Naive thymus-derived CD8-positive, alpha-beta T cell (primary cell): ENCODE results near the gene CAMK1G. TPM values are rescaled to one million over a fixed set of nuclear protein-coding genes. Genes with fewer than 3 reads are reported as not detected.
A peak's percentile ranks its signal among the peaks of the same experiment; 100 is the strongest.

Source experiments
- ATAC-seq, 2 donors: fragments of 150-1000 bp; cut with Tn5 transposase in 1 of 2; sonication (Bioruptor Pico), chemical (Tn5 transposase) in 1 of 2; 1 replicate in 1 of 2; 2 replicates in 1 of 2; pipeline ENCODE4 v1.10.0; 2021; ENCODE audit warnings: mild to moderate bottlenecking in 2 of 2, moderate library complexity in 2 of 2
- POLR2A ChIA-PET: fragments of 350-600 bp; sonication (Branson Sonifier 250); formaldehyde crosslinking; loops from one replicate; lab custom pipeline; 2021; ENCODE audit warnings: antibody characterized with exemption; lab: Charles Lee
- DNase-seq, 10 donors: peaks; one replicate each; pipeline versions ENCODE4 v3.0.0 to v3.0.0-alpha.2; 2020 to 2022
- H3K27ac Mint-ChIP-seq, 10 donors: one replicate each; pipeline ENCODE4 v1.8.0; 2020 to 2022; ENCODE audit warnings: mild to moderate bottlenecking in 10 of 10, mixed read lengths in 10 of 10, moderate library complexity in 4 of 10, inconsistent platforms in 1 of 10
- H3K27me3 Mint-ChIP-seq, 5 donors: one replicate each; pipeline ENCODE4 v1.8.0; 2021 to 2022; ENCODE audit warnings: mixed read lengths in 5 of 5
- H3K36me3 Mint-ChIP-seq, 3 donors: one replicate each; pipeline ENCODE4 v1.8.0; 2020 to 2022; ENCODE audit warnings: mixed read lengths in 3 of 3, mild to moderate bottlenecking in 2 of 3, inconsistent platforms in 1 of 3
- H3K4me1 Mint-ChIP-seq, 4 donors: one replicate each; pipeline ENCODE4 v1.8.0; 2021 to 2022; ENCODE audit warnings: mixed read lengths in 4 of 4
- H3K4me3 Mint-ChIP-seq, 10 donors: one replicate each; pipeline ENCODE4 v1.8.0; 2020 to 2022; ENCODE audit warnings: mild to moderate bottlenecking in 10 of 10, mixed read lengths in 10 of 10, moderate library complexity in 6 of 10, inconsistent platforms in 1 of 10
- H3K9me3 Mint-ChIP-seq, 9 donors: one replicate each; pipeline ENCODE4 v1.8.0; 2020 to 2022; ENCODE audit warnings: mixed read lengths in 9 of 9, mild to moderate bottlenecking in 3 of 9, inconsistent platforms in 1 of 9, moderate library complexity in 1 of 9
- microRNA-seq: library from miRNA; unstranded; fragments of <30 nt; microRNA quantifications from one replicate; pipeline ENCODE4 v1.2.0, GENCODE V29; 2022; ENCODE audit warnings: borderline microRNAs expressed
- polyA plus RNA-seq, 3 donors: library from polyadenylated mRNA; unstranded; fragments of 300-500 nt; fragmentation: Illumina TruSeq; gene quantifications; one replicate each; pipeline ENCODE4 v1.2.3, GENCODE V29; 2021
- total RNA-seq, 8 experiments: library from RNA in 2 of 8; stranded (reverse) in 2 of 8; gene quantifications; one replicate each; pipeline ENCODE4 v1.2.3 and lab custom pipeline; 2021 to 2026

CAMK1G gene
- total and polyA plus RNA-seq, 5 experiments from 2014 or later = not detected

GRCh38 chr1:209655411-209656231 lies 72.1 kb downstream of the CAMK1G start:
- H3K4me3 Mint-ChIP-seq = no peak overlapping the region
- ATAC-seq (no peak), DNase-seq (no peak)
- H3K4me1 Mint-ChIP-seq = peaks cover 5 to 17% (median 13%) of the 10 kb centered on the region in 4 donors
- no peaks in the 10 kb centered on the region for H3K9me3 Mint-ChIP-seq
- no peaks in the 10 kb centered on the region for H3K36me3 Mint-ChIP-seq
- peak overlapping the region in 2 of 10 donors; percentile 9 to 26 for H3K27ac Mint-ChIP-seq
- POLR2A ChIA-PET = no interaction called here
- peaks cover 0 to 7% (median 0%) of the 10 kb centered on the region in 5 donors for H3K27me3 Mint-ChIP-seq

- H3K36me3 Mint-ChIP-seq = no peaks in the 10 kb centered on the region
- no peak for ATAC-seq
- POLR2A ChIA-PET = no interaction called here
Measured at GRCh38 chr1:209657140-209657879, 73.8 kb downstream of the CAMK1G start.

GRCh38 chr1:209657918-209658317 lies 74.4 kb downstream of the CAMK1G start:
- Mint-ChIP-seq H3K9me3 (no peaks in the 10 kb centered on the region), H3K4me1 (peaks cover 5 to 9% (median 7%) of the 10 kb centered on the region in 4 donors), H3K27me3 (peaks cover 0 to 7% (median 0%) of the 10 kb centered on the region in 5 donors), H3K36me3 (peaks cover 0 to under 1% (median 0%) of the 10 kb centered on the region in 3 donors), H3K27ac (no peak overlapping the region), H3K4me3 (no peak overlapping the region)
- ATAC-seq = no peak
- no peak for DNase-seq
- POLR2A ChIA-PET = no interaction called here

More at GRCh38 chr1:209657140-209657879, 73.8 kb downstream of the CAMK1G start:
- H3K4me1 Mint-ChIP-seq = peaks cover 5 to 15% (median 10%) of the 10 kb centered on the region in 4 donors
- no peak overlapping the region for H3K4me3 Mint-ChIP-seq
- peak overlapping the region in 1 of 10 donors; percentile 30 for H3K27ac Mint-ChIP-seq
- H3K27me3 Mint-ChIP-seq = peaks cover 0 to 7% (median 0%) of the 10 kb centered on the region in 5 donors
- no peak for DNase-seq
- no peaks in the 10 kb centered on the region for H3K9me3 Mint-ChIP-seq

GRCh38 chr1:209659909-209660308 lies 76.4 kb downstream of the CAMK1G start:
- no peaks in the 10 kb centered on the region for H3K9me3 Mint-ChIP-seq
- H3K4me1 Mint-ChIP-seq = peaks cover 4 to 9% (median 6%) of the 10 kb centered on the region in 4 donors
- ATAC-seq (no peak), DNase-seq (no peak)
- H3K4me3 Mint-ChIP-seq = no peak overlapping the region
- peaks cover 0 to 7% (median 0%) of the 10 kb centered on the region in 5 donors for H3K27me3 Mint-ChIP-seq
- peaks cover 0 to 3% (median 0%) of the 10 kb centered on the region in 3 donors for H3K36me3 Mint-ChIP-seq
- POLR2A ChIA-PET = no interaction called here
- H3K27ac Mint-ChIP-seq = no peak overlapping the region

- Mint-ChIP-seq H3K36me3 (peaks cover 0 to 3% (median 0%) of the 10 kb centered on the region in 3 donors), H3K4me1 (peaks cover 4 to 9% (median 6%) of the 10 kb centered on the region in 4 donors), H3K4me3 (no peak overlapping the region), H3K27me3 (peaks cover 0 to 7% (median 0%) of the 10 kb centered on the region in 5 donors), H3K27ac (no peak overlapping the region), H3K9me3 (no peaks in the 10 kb centered on the region)
- DNase-seq = no peak
- POLR2A ChIA-PET = interaction anchor here (0.7 kb wide), 1 partner anchor 23 kb away, joined by 5 read pairs; no protein-coding TSS in a partner anchor
- no peak for ATAC-seq
Measured at GRCh38 chr1:209661071-209661470, 77.6 kb downstream of the CAMK1G start.

GRCh38 chr1:209662879-209663327 lies 79.4 kb downstream of the CAMK1G start:
- Mint-ChIP-seq H3K4me3 (no peak overlapping the region), H3K9me3 (no peaks in the 10 kb centered on the region), H3K27ac (no peak overlapping the region), H3K36me3 (peaks cover 0 to 3% (median 0%) of the 10 kb centered on the region in 3 donors), H3K27me3 (peaks cover 0 to 7% (median 0%) of the 10 kb centered on the region in 5 donors), H3K4me1 (peaks cover 4 to 8% (median 6%) of the 10 kb centered on the region in 4 donors)
- POLR2A ChIA-PET = no interaction called here
- ATAC-seq (no peak), DNase-seq (no peak)

Small RNAs within 50 kb of the gene (microRNA-seq; reads per million reads assigned to microRNA genes)
- gene MIR4260 = not detected

Other genes with a start within 250 kb of the CAMK1G start
- gene LAMB3, start 68.7 kb downstream of the CAMK1G start, total RNA-seq = under 1 TPM; 0.73 to 0.93 TPM
- gene LAMB3, start 68.7 kb downstream of the CAMK1G start, polyA plus RNA-seq = under 1 TPM in 2 of 3 donors, not detected in 1; 0.42 to 0.86 TPM
- not detected for gene G0S2, start 91.7 kb downstream of the CAMK1G start, total RNA-seq
- not detected for gene G0S2, start 91.7 kb downstream of the CAMK1G start, polyA plus RNA-seq
- gene HSD11B1, start 121.1 kb downstream of the CAMK1G start, total RNA-seq = not detected
- gene HSD11B1, start 121.1 kb downstream of the CAMK1G start, polyA plus RNA-seq = under 1 TPM in 1 of 3 donors, not detected in 2; 0.30 TPM
- gene TRAF3IP3, start 172.3 kb downstream of the CAMK1G start, total RNA-seq = 100 to 1,000 TPM; 701 to 717 TPM
- 100 to 1,000 TPM; 333 to 540 (median 423) TPM for gene TRAF3IP3, start 172.3 kb downstream of the CAMK1G start, polyA plus RNA-seq
- 1 to 10 TPM; 1.7 to 1.8 TPM for gene C1orf74, start 200.8 kb downstream of the CAMK1G start, total RNA-seq
- under 1 TPM; 0.30 to 0.88 (median 0.55) TPM for gene C1orf74, start 200.8 kb downstream of the CAMK1G start, polyA plus RNA-seq
- gene IRF6, start 222.4 kb downstream of the CAMK1G start, total RNA-seq = 1 to 10 TPM; 2.4 to 2.6 TPM
- gene IRF6, start 222.4 kb downstream of the CAMK1G start, polyA plus RNA-seq = 1 to 10 TPM in 1 of 3 donors, under 1 TPM in 2; 0.49 to 2.1 (median 0.86) TPM
- 10 to 100 TPM; 15.2 to 15.6 TPM for gene UTP25, start 244.3 kb downstream of the CAMK1G start, total RNA-seq
- 1 to 10 TPM; 3.0 to 5.6 (median 3.1) TPM for gene UTP25, start 244.3 kb downstream of the CAMK1G start, polyA plus RNA-seq